ENCODE results near the gene ST6GALNAC3. TPM values are rescaled to one million over a fixed set of nuclear protein-coding genes. Genes with fewer than 3 reads are reported as not detected.

Gene ST6GALNAC3
- total RNA-seq, 1 experiment from 2014 or later, result 2.2 TPM

DNA sequence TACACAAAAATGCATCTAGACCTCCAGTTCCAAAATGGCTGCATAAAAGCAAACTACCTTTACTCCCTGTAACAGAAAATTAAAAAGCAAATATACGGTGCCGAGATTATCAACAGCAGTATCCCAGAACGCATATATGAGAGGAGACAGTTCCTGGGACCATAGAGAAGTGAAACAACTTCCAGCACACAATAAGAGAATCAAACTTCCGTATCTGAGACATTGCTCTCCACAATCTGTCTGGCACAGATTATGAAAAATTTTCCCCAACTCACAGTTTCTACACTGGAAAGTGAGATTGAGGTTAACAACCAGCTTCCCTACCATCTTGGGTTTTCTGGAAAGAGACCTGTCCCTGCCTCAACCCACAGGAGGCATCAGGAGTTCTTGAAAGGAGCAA lies 47.2 kb upstream of the ST6GALNAC3 start (continued):
- TF ChIP-seq REST (IDR thresholded peaks at IDR 0.05; ENCODE audit: low read depth) (no peak), POLR2AphosphoS5 (IDR thresholded peaks at IDR 0.05; ENCODE audit: low read depth, low read length) (no peak), ZFX (IDR thresholded peaks at IDR 0.05) (no peak), YY1 (IDR thresholded peaks at IDR 0.05; ENCODE audit: extremely low read depth, insufficient replicate concordance, low read depth, low read length) (no peak), EGR1 (IDR thresholded peaks at IDR 0.05; ENCODE audit: low read depth) (no peak), EZH2phosphoT487 (IDR thresholded peaks at IDR 0.05; ENCODE audit: borderline replicate concordance) (no peak), MAX (IDR thresholded peaks at IDR 0.05) (no peak), CEBPB (IDR thresholded peaks at IDR 0.05; ENCODE audit: low read depth) (no peak)

GRCh38 chr1:76029331-76029730 lies 45.2 kb upstream of the ST6GALNAC3 start:
- DNase-seq (ENCODE audit: low read depth, low spot score) (no peak), ATAC-seq (no peak)
- H3K9ac ChIP-seq (ENCODE audit: low read length), result no peak overlapping the region
- no peak overlapping the region for H3K4me3 ChIP-seq (replicated peaks in 1 of 2; ENCODE audit: low read depth in 1 of 2, low read length in 2 of 2)
- H2AFZ ChIP-seq (ENCODE audit: low read depth, low read length, poor library complexity, severe bottlenecking), result no peak overlapping the region
- RAD21 ChIA-PET (ENCODE audit: low non-redundant PET in 1 of 2, low total read pairs in 2 of 2, uncharacterized antibody in 2 of 2, unreplicated experiment in 2 of 2), result no interaction called here
- BruUV-seq (replicated peaks), result no TSS peak
- CTCF ChIA-PET, result no interaction called here
- H3K9me3 ChIP-seq (ENCODE audit: control insufficient read depth in 1 of 2, insufficient read depth in 1 of 2, low read depth in 1 of 2, low read length in 2 of 2), result no peaks in the 10 kb centered on the region
- H3K4me2 ChIP-seq (ENCODE audit: low read length), result no peak overlapping the region
- H3K4me1 ChIP-seq (ENCODE audit: control insufficient read depth in 1 of 2, insufficient read depth in 2 of 2, low read length in 2 of 2), result peaks cover 2 to 10% of the 10 kb centered on the region in 2 experiments; a peak in 3 of 4 replicates
- H3K27ac ChIP-seq (ENCODE audit: low read depth, low read length), result no peak overlapping the region
- POLR2A ChIA-PET, result no interaction called here
- no peaks in the 10 kb centered on the region for H4K20me1 ChIP-seq (ENCODE audit: insufficient read depth)
- no peaks in the 10 kb centered on the region for H3K27me3 ChIP-seq (ENCODE audit: insufficient read depth, low read length)
- no peaks in the 10 kb centered on the region for H3K36me3 ChIP-seq (ENCODE audit: control insufficient read depth in 1 of 2, insufficient read depth in 2 of 2, low read length in 2 of 2)
- no peaks in the 10 kb centered on the region for H3K79me2 ChIP-seq (ENCODE audit: insufficient read depth, low read length)
- TF ChIP-seq EZH2phosphoT487 (IDR thresholded peaks at IDR 0.05; ENCODE audit: borderline replicate concordance) (no peak), TCF7L2 (IDR thresholded peaks at IDR 0.05; ENCODE audit: borderline replicate concordance, extremely low read depth, insufficient read depth, insufficient read length) (no peak), ZNF274 (IDR thresholded peaks at IDR 0.05; ENCODE audit: low read depth, low read length) (no peak), SIN3A (IDR thresholded peaks at IDR 0.05; ENCODE audit: low read depth) (no peak)
- intact Hi-C loops (cut with micrococcal nuclease), result no loop called here
- no peaks in the 10 kb centered on the region for H3K9me2 ChIP-seq (ENCODE audit: insufficient read depth)

Data from HCT116 (cell line).